Stimulated activated CD4-positive, alpha-beta T cell treated with anti-CD3 and anti-CD28 coated beads, TNF-alpha, amount 100 ng/mL, for 4 hours (primary cell): ENCODE measurements around the gene HSBP1.

Source experiments
- DNase-seq, 3 experiments: peaks; one replicate each; pipeline ENCODE4 v3.0.0-alpha.2; 2020; ENCODE audit warnings: low read depth in 3 of 3

The HSBP1 gene

GRCh38 chr16:83807710-83808572 lies at the start of gene HSBP1:
Gene HSBP1, plus strand, starts transcription at chr16:83807978. Its CDS starts 99 bp downstream, at chr16:83808077.
- peak; percentile 86 to 93 (median 89) for DNase-seq

- DNase-seq = no peak
Measured at GRCh38 chr16:83762141-83762991, 45.4 kb upstream of the HSBP1 start.

DNA sequence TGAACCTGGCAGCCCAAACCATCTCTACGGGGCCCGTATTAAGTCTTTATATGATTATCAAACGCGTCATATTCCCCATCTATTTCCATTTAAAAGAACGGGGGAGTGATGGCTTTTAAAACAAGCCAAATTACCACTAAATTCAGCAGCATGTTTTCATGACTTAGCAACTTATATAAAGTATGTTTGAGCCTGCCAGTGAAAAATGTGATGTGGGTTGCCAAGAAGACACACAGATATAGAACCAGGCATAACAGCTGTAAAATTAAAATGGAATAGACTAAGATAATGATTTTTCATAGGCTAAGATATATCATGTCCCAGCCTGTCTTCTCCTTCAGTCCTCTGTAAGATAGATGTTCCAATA lies 44.8 kb upstream of the HSBP1 start:
- no peak for DNase-seq

GRCh38 chr16:83768986-83769385 lies 38.8 kb upstream of the HSBP1 start:
- no peak for DNase-seq

- no peak for DNase-seq
Measured at GRCh38 chr16:83769397-83770008, 38.3 kb upstream of the HSBP1 start.

DNA sequence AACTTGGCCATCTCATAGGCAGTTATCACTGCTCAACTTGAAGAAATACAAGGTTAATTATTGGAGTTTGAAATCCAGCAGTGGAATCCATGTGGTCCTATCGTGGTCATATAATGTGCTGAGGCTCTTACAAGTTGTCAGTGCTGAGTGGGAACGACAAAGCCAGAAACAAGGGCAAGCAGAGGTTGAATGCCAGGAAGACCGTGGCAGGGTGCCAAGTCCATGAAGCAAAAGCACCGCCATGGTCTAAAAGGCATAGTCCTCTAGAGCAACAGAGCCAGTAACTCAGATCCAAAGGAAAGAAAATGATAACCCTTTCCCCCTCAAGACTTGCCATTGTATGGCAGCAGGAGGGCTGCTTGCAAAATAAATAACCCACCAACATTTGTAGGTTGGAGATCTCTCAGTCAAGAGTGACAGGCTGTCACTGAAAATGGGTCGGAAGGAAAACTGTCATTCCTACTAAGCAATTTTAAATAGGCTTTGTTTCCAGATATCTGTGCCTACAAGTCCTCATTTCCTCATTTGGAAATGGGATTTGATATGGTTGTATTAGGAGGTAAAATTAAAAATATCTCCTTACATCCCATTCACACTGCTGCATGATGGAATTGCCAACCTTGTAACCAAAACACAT lies 36.4 kb upstream of the HSBP1 start:
- DNase-seq = no peak

DNA sequence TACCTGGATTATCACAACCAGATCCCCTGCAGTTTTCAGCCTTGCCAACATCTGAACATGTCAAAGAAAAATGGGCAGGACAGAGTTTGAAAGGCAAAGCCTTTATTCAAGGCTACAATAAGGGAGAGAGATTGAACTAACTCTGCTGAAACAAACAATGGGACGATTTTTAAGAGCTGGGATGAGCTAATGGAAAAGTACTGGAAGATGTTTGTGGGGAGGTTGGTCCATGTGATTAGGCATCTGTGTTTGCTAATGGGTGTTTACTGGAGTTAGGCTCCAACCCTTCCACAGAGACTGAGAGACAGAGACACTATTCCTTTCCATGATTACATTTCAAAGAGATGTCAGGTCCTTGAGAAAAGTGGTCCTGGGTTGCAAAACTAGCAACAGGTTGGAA lies 35.0 kb upstream of the HSBP1 start:
- DNase-seq = no peak

- DNase-seq = no peak
Measured at GRCh38 chr16:83774066-83774465, 33.7 kb upstream of the HSBP1 start.

- DNase-seq = no peak
Measured at GRCh38 chr16:83776944-83777343, 30.8 kb upstream of the HSBP1 start.

GRCh38 chr16:83779886-83780285 lies 27.9 kb upstream of the HSBP1 start:
- DNase-seq = no peak

DNA sequence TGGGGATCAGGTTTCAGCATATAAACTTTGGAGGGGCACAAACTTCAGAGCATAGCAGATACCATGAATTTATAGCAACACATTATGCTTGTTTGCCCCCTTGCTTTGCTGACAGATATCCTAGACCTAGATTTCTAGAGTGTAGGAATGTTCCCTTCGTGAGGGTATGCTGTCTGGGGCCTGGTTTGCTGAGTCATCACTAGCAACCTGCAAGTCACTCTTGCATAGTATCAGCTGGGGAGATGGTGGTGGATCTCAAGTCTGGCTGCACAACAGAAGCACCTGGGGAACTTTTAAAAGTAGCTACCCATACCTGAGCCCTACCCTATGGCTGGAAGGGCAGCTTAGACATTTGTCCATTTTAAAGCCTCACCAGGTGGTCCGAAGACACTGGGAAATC lies 22.3 kb upstream of the HSBP1 start:
- no peak for DNase-seq

GRCh38 chr16:83789642-83790401 lies 18.0 kb upstream of the HSBP1 start:
- DNase-seq = no peak

- DNase-seq = no peak
Measured at GRCh38 chr16:83791916-83792315, 15.9 kb upstream of the HSBP1 start.

DNA sequence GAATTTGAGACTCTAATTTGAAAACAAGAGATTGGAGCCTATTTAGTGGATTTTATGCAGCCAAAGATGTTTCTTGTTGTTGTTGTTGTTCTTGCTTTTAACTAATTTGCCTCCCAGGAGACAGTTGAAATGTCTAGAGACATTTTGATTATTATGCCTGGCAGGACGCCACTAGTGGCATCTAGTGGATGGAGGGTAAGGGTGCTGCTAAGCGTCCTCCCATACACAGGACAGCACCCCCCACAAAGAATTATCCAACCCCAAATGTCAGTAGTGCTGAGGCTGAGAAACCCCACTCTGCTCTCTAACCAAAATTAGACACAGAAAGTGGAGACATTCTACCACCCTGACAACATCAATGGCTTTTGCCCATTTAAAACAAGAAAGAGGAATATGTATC lies 15.4 kb upstream of the HSBP1 start:
- no peak for DNase-seq

DNA sequence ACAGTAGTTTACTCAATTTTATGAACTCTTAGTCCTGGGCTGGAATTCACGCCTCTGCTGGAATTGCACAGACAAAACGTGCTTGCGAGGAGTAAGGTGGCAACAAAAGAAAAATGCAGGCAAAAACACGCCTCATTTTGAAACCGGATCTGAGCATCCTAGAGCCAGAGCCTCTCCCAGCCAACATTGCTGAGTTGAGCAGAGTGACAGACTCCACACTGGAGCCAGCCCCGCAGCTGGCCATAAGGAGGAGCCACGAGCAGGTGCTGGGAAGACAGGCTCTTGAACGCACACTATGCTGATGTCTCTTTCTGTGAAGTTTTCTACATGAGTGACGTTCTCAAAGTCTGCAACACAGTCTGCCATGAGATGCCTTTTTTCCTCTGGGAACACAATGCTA lies 14.6 kb upstream of the HSBP1 start:
- DNase-seq = no peak

GRCh38 chr16:83794860-83795554 lies 12.8 kb upstream of the HSBP1 start:
- no peak for DNase-seq

GRCh38 chr16:83797013-83797412 lies 10.8 kb upstream of the HSBP1 start:
- DNase-seq = no peak

DNA sequence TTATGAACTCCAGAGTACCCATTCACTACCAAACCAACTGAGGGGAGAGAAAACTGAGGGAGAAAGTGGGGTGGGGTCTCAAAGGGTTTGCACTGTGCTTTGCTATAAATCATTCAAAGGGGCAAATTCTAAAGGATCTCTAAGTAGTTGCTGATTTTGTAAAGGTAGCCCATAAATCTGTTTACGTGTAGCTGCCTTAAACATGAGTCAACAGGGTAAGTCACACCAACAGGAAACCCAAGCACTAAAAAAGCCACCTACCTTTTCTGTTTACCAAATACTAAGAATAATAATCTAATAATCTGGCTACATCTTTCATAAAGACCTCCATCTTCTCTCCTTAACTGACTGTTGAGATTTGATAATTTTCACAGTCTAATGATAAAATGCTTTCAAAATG lies 8.4 kb upstream of the HSBP1 start:
- no peak for DNase-seq

GRCh38 chr16:83802135-83802534 lies 5.6 kb upstream of the HSBP1 start:
- no peak for DNase-seq

DNA sequence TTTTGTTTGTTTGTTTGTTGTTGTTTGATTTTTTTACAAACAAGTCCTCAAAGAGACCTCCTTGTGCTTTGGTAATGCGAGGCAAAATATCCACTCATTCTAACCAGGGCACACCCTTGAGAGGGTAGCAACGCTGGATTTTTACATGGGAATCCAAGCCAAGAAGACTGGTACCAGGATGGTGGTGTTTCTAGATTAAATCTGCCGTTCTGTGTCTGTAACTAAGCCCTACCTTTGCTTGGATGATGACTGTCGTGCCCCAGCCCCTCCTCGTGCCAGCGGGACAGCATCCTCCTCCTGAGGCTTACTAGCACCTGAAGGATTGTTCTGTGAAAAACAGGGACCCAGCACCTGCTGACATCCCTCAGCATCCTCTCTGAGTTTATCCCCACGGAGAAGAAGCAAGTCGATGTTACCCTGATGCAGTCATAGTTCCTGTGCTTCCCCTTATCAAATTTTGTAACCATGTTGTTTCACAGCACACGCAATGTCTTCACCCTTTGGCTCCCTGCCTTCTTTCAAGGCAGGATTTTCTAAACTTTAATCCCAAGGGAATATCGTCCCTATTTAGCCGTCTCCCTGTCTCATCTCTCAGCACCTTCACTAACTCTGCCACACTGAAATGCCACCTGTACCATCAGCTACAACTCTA lies 5.1 kb upstream of the HSBP1 start:
- no peak for DNase-seq
